Nucleus accumbens (tissue), 56 donors: ENCODE measurements around the gene TGIF2.
"Not testable (repeated sequence)": the region's sequence is repeated elsewhere in the genome, so short reads cannot be mapped to it uniquely, and the experiment has no call there.

Experiments used
- DNase-seq, 56 donors: peaks; one replicate each; lab custom pipeline; 2025; lab: John Stamatoyannopoulos, UW

TGIF2 gene

DNA sequence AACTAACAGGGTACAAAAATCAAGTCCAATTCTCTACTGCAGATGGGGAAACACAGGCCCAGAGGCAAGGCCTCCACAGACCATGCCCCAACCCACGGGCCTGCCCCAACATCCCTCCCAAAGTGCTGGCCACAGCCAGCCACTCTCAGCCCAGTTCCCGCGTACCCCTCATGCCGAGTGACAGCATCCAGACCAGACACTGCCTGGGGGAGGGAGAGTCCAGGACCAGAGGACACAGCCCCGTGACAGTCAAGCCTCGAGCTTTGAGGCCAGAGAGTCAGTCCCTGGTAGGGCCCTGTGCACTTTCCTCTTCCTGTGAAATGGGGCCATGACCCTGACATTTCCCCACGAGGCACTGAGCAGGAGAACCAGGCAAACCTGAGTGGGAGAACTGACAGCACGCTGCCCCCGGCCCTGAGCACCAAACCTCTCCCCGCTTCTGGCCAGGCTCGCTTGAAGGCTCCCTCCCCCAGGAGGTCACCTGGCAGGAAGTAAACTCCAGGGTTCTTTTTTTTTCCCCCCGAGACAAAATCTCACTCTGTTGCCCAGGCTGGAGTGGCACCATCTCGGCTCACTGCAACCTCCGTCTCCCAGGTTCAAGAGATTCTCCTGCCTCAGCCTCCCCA is 27.2 kb upstream of the TGIF2 start:
- DNase-seq = no peak

DNA sequence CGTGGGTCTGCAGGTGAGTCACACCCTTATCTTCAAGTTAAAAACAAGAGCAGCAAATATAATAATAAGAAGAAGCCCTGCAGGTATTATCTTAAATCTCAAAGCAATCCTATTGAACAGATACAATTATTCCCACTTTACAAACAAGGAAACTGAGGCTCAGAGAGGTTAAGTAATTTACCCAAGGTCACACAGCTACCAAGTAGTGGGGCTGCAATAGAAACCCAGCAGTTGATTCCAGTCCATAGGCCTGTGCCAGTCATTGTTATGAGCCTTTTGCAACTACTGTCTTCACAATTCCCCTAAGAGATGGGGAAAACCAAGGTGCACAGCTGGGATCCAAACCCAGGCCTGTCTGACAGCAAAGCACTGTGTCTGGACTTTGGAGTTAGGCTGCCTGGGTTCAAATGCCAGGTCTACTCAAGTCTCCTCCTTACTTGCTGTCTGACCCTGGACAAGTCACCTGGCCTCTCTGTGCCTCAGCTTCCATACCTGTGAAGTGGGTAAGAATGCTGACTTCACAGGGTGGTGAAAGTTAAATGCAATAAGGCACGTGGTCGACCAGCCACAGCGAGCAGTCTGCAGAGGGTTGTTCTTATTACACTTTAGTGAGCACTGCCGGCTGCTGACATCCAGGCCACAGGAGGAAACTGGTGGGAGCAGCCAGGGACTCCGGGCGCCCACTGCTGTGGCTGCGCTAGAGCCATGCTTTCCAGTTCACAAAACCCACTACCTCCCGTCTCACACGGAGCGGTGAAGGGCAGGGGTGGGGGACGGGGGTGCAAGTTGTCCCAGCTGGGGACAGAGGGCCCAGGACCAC is 26.0 kb upstream of the TGIF2 start:
- DNase-seq = no peak

DNA sequence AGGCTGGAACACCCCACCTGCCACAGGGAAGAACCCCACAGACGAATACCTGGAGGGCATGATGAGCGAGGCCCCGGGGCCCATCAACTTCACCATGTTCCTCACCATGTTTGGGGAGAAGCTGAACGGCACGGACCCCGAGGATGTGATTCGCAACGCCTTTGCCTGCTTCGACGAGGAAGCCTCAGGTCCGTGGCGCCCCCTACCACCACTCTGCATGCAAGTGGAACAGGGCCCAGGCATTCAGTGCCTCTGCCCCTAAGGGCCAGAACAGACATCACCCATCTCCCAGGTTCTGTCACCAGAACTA is 25.4 kb upstream of the TGIF2 start:
- no peak for DNase-seq

DNA sequence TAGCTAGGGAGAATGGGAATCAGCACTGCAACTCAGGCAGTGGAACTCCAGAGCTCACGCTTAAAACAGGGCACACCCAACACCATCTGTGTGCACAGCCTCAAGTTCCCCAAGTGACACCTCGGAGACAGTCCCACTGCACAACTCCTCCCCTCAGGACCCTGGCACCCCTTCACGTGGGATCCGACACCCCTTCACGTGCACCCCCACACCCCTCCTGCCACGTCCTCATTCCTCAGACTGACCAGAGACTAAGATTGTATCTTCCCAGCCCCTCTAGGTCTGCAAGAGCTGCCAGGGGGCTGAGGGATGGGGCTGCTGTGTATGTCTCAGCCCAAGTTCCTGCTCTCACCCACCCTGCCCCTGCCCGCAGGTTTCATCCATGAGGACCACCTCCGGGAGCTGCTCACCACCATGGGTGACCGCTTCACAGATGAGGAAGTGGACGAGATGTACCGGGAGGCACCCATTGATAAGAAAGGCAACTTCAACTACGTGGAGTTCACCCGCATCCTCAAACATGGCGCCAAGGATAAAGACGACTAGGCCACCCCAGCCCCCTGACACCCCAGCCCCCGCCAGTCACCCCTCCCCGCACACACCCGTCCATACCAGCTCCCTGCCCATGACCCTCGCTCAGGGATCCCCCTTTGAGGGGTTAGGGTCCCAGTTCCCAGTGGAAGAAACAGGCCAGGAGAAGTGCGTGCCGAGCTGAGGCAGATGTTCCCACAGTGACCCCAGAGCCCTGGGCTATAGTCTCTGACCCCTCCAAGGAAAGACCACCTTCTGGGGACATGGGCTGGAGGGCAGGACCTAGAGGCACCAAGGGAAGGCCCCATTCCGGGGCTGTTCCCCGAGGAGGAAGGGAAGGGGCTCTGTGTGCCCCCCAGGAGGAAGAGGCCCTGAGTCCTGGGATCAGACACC is 24.4 kb upstream of the TGIF2 start:
- DNase-seq = no peak

DNA sequence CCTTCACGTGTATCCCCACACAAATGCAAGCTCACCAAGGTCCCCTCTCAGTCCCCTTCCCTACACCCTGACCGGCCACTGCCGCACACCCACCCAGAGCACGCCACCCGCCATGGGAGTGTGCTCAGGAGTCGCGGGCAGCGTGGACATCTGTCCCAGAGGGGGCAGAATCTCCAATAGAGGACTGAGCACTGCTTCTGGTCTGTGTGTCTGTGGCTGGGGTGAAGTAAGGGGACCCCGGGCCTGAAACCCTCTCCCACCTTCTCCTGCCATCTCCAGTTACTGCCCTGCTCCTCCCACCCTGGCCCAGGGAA is 23.8 kb upstream of the TGIF2 start:
- DNase-seq = no peak

DNA sequence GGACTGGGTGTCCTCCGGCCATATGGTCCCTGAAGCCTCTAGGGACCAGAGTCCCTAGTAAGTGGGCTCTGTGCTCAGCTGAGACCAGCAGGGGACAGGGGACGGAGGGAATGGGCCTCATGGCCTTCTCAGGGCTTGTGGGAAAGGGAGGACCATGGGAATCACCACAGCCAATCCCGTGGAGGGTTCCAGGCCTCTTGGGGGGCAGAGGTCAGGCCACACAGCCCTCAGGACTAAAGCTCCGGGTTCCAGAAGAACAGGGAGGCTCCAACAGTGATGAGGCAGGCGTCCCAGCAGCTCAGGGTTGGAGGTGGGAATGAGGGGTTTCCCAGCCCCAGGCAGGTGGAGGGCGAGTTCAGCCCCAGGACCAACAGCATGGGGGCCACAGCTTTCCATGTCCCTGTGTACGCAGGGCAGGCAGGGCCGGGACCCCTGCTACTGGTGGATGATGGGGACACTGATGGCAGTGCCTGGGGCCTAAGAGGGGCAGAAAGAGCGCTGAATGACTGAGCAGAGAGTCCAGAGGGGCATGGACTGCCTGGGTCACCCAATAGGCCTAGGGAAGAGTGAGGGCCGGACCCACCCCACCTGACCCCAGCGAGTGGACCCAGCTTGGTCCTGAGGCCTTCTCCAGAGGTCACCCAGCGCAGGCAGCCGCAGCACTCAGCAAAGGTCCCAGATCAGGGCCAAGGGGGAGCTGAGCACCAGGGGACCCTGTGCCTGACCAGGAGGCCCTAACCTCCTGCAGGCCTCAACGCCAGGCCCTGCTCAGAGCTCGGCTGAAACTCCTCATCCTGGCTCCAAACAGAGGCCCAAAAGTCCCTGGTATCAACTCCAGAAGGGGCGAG is 23.2 kb upstream of the TGIF2 start:
- DNase-seq = no peak

DNA sequence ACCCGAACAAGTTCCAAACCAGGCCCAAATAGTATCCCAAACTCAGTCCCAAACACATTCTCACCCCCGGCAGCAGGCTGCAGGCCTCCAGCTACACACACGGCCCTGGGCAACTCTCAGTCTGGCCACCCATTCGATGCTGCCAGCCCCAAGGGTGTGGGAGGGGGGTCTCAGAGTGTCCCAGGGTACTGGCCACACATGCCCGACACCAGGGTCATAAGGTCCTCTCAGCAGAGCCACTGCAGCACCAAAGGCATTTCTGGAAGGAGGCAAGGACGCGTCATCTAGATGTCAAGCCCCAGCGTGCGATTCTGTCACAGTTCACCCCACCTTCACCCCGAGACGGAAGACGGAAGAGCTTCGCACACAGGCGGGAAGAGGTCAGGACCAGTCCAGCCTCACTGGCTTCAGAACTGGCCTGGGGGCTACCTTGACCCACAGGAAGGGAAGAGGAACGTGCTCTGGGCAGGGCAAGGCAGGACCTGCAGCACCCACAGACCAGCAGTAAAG is 22.6 kb upstream of the TGIF2 start:
- DNase-seq = no peak

DNA sequence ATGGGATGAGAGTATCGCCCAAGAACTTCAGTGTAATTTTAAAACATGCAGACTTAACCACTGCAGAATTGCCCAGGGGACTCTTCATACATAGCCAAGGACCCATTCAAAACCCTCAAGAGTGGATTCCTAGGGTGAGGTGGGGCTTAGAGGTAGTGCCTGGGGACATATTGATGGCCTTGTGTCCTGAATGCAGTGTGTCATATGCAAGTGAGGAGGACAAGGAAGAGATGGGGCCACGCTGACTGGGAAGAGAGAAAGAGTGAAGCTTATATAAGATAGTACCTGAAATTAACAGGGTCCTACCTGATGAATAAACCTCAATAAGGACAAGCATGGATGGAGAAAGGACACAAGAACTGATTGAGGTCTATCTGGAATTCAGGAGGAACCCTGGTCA is 18.1 kb upstream of the TGIF2 start:
- no peak for DNase-seq

DNA sequence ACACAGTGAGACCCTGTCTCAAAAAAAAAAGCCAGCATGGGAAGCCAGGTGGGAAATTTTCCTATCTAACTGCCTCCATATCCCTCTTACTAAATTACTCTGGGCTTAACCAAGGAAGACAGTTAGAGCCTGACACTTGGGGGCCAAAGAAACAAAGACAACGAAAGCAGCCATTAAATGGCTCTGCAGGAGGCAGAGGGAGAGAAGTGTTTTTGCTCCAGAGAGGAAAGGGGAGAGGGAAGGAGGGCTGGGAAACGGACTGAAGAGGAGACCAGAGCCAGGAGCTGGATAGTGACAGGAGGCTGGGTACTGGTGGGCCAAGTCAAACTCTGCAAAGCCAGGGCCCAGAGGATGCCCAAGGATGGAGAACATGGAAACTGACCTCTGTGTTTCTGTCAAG is 10.7 kb upstream of the TGIF2 start:
- no peak for DNase-seq

DNA sequence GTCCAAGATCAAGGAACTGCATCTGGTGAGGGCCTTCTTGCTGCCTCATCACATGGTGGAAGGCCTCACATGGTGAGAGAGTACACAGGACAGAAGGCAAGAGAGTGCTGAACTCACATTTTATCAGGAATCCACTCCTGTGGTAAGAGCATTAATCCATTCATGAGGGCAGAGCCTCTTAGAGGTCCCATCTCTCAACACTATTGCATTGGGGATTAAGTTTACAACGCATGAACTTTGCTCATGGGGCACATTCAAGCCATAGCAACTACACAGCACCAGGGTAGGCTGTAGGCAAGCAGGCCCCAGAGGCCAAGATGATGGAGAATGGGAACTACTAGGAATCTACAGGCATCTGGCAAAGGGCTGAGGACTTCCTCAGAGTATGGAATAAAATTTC is 10.0 kb upstream of the TGIF2 start:
- DNase-seq = no peak

DNA sequence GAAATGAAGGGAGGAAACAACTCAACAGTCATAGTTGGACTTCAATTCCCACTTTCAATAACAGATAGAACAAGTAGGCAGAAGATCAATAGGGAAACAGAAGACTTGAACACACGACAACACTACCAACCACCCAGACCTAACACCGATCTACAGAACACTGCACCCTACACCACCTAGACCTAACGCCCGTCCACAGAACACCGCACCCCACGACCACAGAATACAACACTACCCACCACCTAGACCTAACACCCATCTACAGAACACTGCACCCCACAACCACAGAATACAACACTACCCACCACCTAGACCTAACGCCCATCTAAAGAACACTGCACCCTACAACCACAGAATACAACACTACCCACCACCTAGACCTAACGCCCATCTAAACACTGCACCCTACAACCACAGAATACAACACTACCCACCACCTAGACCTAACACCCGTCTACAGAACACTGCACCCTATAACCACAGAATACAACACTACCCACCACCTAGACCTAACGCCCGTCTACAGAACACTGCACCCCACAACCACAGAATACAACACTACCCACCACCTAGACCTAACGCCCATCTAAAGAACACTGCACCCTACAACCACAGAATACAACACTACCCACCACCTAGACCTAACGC is 9.2 kb upstream of the TGIF2 start:
- DNase-seq = not testable (repeated sequence)

DNA sequence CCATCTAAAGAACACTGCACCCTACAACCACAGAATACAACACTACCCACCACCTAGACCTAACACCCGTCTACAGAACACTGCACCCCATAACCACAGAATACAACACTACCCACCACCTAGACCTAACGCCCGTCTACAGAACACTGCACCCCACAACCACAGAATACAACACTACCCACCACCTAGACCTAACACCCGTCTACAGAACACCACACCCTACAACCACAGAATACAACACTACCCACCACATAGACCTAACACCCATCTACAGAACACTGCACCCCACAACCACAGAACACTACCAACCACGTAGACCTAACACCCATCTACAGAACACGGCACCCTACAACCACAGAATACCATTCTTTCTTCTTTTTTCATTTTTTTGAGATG is 8.7 kb upstream of the TGIF2 start:
- not testable (repeated sequence) for DNase-seq

DNA sequence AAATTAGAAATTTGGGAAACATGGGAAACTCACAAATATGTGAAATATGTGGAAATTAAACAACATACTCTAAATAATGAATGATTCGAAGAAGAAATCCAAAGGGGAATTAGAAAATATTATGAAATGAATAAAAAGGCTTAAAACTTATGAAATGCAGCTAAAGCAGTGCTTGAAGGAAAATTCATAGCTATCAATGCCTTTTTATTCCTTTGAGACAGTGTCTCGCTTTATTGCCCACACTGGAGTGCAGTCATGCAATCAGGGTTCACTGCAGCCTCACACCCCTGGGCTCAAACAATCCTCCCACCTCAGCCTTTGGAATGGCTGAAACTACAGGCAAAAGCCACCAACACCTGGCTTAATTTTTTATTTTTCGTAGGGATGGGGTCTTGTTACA is 7.9 kb upstream of the TGIF2 start:
- no peak for DNase-seq

DNA sequence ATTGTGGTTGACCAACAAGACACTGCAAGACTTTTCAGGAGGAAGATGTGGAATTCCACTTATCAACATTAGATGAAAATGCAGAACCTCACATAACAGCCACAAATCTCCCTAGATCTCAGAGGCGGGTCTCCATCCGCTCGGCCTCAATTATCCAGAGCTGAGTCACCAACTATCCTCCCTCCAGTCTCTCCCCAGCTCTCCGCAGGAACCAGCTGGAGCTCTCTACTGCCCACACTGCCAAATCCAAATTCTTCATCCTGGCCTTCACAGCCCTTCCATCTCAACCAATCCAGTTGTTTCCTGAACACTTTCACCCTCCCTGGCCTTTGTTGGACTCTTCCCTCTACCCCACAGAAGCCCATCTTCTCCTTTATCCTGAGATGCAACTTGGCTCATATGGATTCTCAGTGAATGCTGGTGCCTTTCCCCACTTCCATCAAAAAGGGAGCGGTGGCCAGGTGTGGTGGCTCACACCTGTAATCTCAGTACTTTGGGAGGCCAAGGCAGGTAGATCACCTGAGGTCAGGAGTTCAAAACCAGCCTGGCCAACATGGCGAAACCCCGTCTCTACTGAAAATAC is 3.5 kb upstream of the TGIF2 start:
- DNase-seq = no peak

DNA sequence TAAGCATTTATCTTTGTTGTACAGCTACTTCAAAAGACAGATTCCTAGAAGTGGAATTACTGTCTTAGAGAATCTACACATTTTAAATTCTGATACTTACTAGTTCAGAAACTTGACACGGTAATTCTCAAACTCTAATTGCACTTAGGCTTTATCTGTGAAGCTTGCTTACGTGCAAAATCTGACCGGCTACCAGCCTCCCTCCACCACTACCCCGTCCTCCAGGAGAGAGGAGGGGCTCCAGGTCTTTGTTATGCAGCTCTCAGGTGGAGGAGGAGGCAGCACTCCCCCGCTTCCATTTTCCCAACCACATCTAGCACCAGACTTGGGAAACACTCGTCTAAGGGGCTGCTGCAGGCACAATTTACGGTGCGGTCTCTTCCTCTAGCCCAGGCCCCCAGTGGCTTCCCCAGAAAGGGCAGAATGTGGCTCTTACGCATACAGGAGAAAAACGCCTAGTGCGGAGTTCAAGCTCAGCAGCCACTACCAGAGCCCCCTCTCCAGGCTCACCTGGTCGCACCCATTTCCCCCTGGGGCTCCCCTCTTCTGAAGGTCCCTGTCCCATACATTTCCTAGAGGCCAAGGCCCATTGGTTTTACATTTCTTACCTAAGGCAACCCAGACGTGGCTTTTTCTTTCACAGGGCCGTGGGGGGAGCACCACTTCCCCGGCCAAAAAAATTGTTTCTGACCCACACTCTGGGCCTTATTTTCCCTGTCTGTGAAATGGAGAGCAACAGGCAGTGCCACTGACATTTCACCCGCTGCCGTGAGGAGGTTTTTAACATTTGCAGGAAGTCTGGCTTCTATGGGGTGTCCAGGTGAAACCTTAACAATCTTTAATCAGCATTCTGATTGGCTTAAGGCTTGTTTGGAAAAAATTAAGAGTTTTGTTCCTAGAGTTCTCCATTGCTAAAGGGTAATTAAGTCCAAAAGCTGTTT is 1.6 kb upstream of the TGIF2 start:
- no peak for DNase-seq

DNA sequence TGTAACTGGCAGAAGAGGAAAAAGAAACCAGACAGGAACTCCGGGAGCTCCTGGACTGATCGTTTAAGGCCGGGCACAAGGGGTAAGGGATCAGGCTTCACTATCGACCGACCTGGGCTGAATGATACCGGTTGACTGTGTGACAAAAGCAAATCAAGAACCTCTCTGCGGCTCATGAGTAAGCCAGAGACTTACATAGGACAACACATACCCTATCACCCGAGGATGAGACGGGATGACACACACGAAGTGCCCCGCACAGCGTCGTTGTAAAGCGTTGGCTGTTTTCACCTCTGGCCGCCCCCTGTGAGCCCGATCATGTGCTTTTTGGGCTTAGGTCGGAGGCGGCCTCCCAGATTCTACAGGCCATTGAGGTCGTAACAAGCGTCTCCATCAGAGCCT is 695 bp upstream of the TGIF2 start:
- peak in 1 of 56 donors; percentile 23 for DNase-seq

DNA sequence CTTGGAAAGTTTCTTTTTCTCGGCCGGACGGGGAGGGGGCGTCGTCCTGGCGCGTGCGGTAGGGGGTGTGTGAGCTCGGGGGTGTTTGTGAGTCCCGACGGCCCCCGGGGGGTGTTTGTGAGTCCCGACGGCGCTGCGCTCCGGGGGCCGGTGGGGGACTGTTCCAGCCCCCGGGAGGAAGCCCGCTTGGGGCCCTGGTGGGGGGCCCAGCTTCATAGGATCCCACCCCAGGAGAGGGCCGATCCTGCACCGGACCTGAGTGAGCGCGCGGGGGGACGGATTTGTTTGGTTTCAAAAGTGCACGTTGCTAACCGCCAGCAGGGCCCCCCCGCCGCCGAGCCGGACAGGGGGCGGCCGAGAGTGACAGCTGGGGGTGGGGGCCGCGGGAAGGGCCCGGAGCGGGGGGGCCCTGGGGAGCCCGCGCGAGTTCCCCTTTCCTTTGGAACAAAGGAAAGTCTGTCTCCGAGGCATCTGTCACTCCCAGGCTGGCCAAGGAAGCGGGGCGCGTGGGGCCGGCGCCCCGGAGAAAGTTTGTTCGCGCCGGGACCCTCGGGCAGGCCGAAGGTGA is 485 bp downstream of the TGIF2 start:
- peak in 33 of 56 donors; percentile 5 to 56 (median 21) for DNase-seq
